Breast epithelium (tissue), 3 donors: ENCODE measurements around the gene KIAA0319L.

Experiments
- POLR2A ChIP-seq: fragments of 450-650 bp; IDR thresholded peaks from one replicate; pipeline ENCODE4 v1.6.1; 2016; ENCODE audit warnings: antibody characterized with exemption, mild to moderate bottlenecking, moderate library complexity
- TF ChIP-seq, protein P1 (sequence below), 3 donors: fragments of 450-650 bp; IDR thresholded peaks; one replicate each; pipeline ENCODE4 v1.5.1; 2016 to 2017; ENCODE audit warnings: antibody characterized with exemption in 3 of 3, mild to moderate bottlenecking in 3 of 3, moderate library complexity in 3 of 3

- TF ChIP-seq, protein P1, sequence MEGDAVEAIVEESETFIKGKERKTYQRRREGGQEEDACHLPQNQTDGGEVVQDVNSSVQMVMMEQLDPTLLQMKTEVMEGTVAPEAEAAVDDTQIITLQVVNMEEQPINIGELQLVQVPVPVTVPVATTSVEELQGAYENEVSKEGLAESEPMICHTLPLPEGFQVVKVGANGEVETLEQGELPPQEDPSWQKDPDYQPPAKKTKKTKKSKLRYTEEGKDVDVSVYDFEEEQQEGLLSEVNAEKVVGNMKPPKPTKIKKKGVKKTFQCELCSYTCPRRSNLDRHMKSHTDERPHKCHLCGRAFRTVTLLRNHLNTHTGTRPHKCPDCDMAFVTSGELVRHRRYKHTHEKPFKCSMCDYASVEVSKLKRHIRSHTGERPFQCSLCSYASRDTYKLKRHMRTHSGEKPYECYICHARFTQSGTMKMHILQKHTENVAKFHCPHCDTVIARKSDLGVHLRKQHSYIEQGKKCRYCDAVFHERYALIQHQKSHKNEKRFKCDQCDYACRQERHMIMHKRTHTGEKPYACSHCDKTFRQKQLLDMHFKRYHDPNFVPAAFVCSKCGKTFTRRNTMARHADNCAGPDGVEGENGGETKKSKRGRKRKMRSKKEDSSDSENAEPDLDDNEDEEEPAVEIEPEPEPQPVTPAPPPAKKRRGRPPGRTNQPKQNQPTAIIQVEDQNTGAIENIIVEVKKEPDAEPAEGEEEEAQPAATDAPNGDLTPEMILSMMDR (IDR thresholded peaks at IDR 0.05) = no peak
- TF ChIP-seq POLR2A = no peak
Measured at GRCh38 chr1:35454616-35455015, 102.6 kb downstream of the KIAA0319L start.
